Measurements from ENCODE around the gene EML3. TPM values are rescaled to one million over a fixed set of nuclear protein-coding genes. Genes with fewer than 3 reads are reported as not detected.

EML3 gene
- total and polyA plus RNA-seq, 2 of the 13 experiments (the other 11 are each of a cell fraction or from before 2014, with no cell fraction given) = 10.6 to 12.3 TPM

GRCh38 chr11:62645946-62646824 lies 33.6 kb upstream of the EML3 start, which contains the start of gene GANAB (continued):
- peak; percentile 89 for TF ChIP-seq SP2 (CRISPR knock-in tag; IDR thresholded peaks at IDR 0.05)
- peak; percentile 71; the same call in 1 of the 2 replicates for TF ChIP-seq KDM5A (IDR thresholded peaks at IDR 0.05; ENCODE audit: borderline replicate concordance, low read length)
- TF ChIP-seq NCOA2 (CRISPR knock-in tag; IDR thresholded peaks at IDR 0.05) = peak; percentile 44; the same call in 1 of the 2 replicates
- TF ChIP-seq KMT2A (CRISPR knock-in tag; IDR thresholded peaks at IDR 0.05) = peak; percentile 36; the same call in 1 of the 2 replicates
- no peak for TF ChIP-seq SMAD3 (CRISPR knock-in tag; IDR thresholded peaks at IDR 0.05)
- TF ChIP-seq MED13 (CRISPR knock-in tag; IDR thresholded peaks at IDR 0.05) = 0 out of 2 replicates have a peak, but pooled peaks have one; percentile 26
- peak; percentile 85 for TF ChIP-seq NFYB (CRISPR knock-in tag; IDR thresholded peaks at IDR 0.05)
- peak; percentile 66; the same call in 1 of the 2 replicates for TF ChIP-seq KMT2B (CRISPR knock-in tag; IDR thresholded peaks at IDR 0.05)
- no peak for TF ChIP-seq ZBTB40 (IDR thresholded peaks at IDR 0.05)
- peak; percentile 38; the same call in 1 of the 2 replicates for TF ChIP-seq ZBTB40 (CRISPR knock-in tag; IDR thresholded peaks at IDR 0.05)
- peak; percentile 48; the same call in 1 of the 2 replicates for TF ChIP-seq ELF1 (CRISPR knock-in tag; IDR thresholded peaks at IDR 0.05)
- peak; percentile 46; the same call in 1 of the 2 replicates for TF ChIP-seq RFXAP (CRISPR knock-in tag; IDR thresholded peaks at IDR 0.05; ENCODE audit: borderline replicate concordance)
- TF ChIP-seq ZBTB34 (CRISPR knock-in tag; IDR thresholded peaks at IDR 0.05) = peak; percentile 69

Data from HepG2 (cell line).